Left lung (tissue), 10 donors: ENCODE data around the gene NT5C1A. TPM values are rescaled to one million over a fixed set of nuclear protein-coding genes. Genes with fewer than 3 reads are reported as not detected.

Source experiments
- ATAC-seq: fragments of 200-7000 bp; cut with Tn5 transposase; one replicate; pipeline ENCODE4 v1.9.1; 2020; ENCODE audit warnings: moderate library complexity
- DNase-seq, 4 donors: peaks; one replicate each; pipeline ENCODE4 v3.0.0-alpha.2; 2013 to 2020
- H3K27ac ChIP-seq, 2 donors: fragments of 200-600 bp; sonication (generic) in 1 of 2; one replicate each; pipeline versions ENCODE4 v1.5.0 to v1.8.0; 2020 to 2021
- H3K27me3 ChIP-seq, 2 donors: fragments of 200-600 bp; sonication (generic) in 1 of 2; one replicate each; pipeline versions ENCODE4 v1.5.0 to v1.8.0; 2020 to 2021
- H3K36me3 ChIP-seq, 2 donors: fragments of 200-600 bp; sonication (generic) in 1 of 2; one replicate each; pipeline versions ENCODE4 v1.5.0 to v1.8.0; 2020 to 2021
- H3K4me1 ChIP-seq, 2 donors: fragments of 200-600 bp; one replicate each; pipeline ENCODE4 v1.8.0; 2021
- H3K4me3 ChIP-seq, 2 donors: fragments of 200-600 bp; sonication (generic) in 1 of 2; one replicate each; pipeline versions ENCODE4 v1.5.0 to v1.8.0; 2020 to 2021; ENCODE audit warnings: mild to moderate bottlenecking in 1 of 2
- H3K9me3 ChIP-seq, 2 donors: fragments of 200-600 bp; sonication (generic) in 1 of 2; one replicate each; pipeline versions ENCODE4 v1.5.0 to v1.8.0; 2020 to 2021
- CTCF ChIP-seq, 2 donors: fragments of 200-600 bp; sonication (generic) in 1 of 2; IDR thresholded peaks; one replicate each; pipeline versions ENCODE4 v1.5.0 to v1.8.0; 2021; ENCODE audit warnings: antibody characterized with exemption in 2 of 2
- intact Hi-C, 2 donors: fragments of 100-400 bp; cut with DNase I; formaldehyde crosslinking; loops; one replicate each; pipeline versions ENCODE4 v1.11.2 to v1.14.2; 2022
- polyA plus RNA-seq, 6 donors: library from polyadenylated mRNA; unstranded; fragments of 120-200 nt; gene quantifications; one replicate each; pipeline ENCODE4 v1.2.1, GENCODE V29; 2013; ENCODE audit not compliant: insufficient read length in 6 of 6
- total RNA-seq, 2 donors: library from RNA; stranded (reverse); fragmentation: NEBNext Ultra II Directional; extraction: Animal tissue kit (Norgen Biotek cat#: 25700); gene quantifications; one replicate each; pipeline ENCODE4 v1.2.1, GENCODE V29; 2021
- donor health status: DM: no; HTN: yes; CAD: no.
- donor health status: DM: no; HTN: no; CAD: no.

Gene NT5C1A
- total and polyA plus RNA-seq, 8 donors: 0.21 to 8.9 (median 0.24) TPM; not detected in 3

DNA sequence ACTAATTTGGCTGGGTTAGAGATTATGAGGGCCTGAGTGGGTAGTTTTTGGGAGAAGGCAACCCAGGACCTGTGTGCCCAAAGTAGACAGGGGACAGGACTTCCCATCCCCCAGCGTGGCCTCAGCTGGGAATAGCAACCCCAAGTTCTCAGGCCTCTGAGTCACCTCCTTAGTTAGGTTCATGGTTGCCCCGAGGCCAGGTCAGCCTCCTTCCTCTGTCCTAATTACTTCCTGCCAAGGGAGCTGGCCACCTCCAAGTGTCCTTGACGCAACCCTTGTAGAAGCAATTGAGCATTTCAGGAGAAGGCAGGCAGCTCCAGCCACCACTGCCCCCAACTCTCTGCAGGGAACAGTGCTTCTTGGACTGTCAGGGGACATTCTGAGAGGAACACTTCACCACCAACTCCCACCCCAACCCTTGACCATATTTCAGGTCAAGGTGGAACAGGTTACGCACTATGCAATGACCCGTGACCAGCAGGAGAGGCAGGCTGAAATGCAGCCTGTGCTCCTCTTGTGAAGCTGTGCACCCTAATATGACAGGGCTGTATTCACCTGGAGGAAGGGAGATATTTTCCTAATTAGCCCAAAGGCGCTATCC, 5.1 kb upstream of the NT5C1A start:
- H3K9me3 ChIP-seq: no peaks in the 10 kb centered on the region
- intact Hi-C loops: no loop called here
- H3K36me3 ChIP-seq: no peaks in the 10 kb centered on the region
- peaks cover 6 to 27% of the 10 kb centered on the region in 2 donors for H3K27me3 ChIP-seq
- H3K4me3 ChIP-seq: no peak overlapping the region
- ATAC-seq (peak; percentile 82), DNase-seq (peak in 1 of 4 donors; percentile 75)
- no peak for TF ChIP-seq CTCF (IDR thresholded peaks at IDR 0.05)
- no peaks in the 10 kb centered on the region for H3K4me1 ChIP-seq
- no peak overlapping the region for H3K27ac ChIP-seq

DNA sequence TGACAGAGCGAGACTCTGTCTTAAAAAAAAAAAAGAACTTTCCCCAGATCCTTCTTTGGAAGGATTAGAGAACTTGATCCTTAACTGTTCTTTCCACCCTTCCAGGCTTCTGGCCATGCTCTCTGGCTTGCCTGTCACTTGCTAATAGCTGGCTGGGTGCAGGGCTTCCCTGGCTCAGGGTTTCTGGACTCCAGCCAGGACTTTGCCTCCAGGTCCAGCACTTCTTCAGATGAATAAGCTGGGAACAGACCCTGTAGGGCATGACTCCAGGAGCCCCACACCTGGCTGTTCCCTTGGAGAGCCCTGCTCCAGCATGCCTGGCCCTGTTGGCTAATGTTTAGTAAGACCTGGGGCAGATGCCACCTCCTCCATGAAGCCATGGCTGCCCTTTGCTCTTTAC, 3.3 kb upstream of the NT5C1A start:
- intact Hi-C loops: no loop called here
- Histone ChIP-seq H3K4me1 (peaks cover 7% of the 10 kb centered on the region in 2 donors), H3K36me3 (no peaks in the 10 kb centered on the region), H3K27me3 (peaks cover 21 to 28% of the 10 kb centered on the region in 2 donors), H3K27ac (no peak overlapping the region), H3K4me3 (no peak overlapping the region), H3K9me3 (no peaks in the 10 kb centered on the region)
- ATAC-seq (no peak), DNase-seq (no peak)
- no peak for TF ChIP-seq CTCF (IDR thresholded peaks at IDR 0.05)

- Histone ChIP-seq H3K4me1 (peaks cover 7% of the 10 kb centered on the region in 2 donors), H3K27ac (no peak overlapping the region), H3K27me3 (peaks cover 22 to 32% of the 10 kb centered on the region in 2 donors), H3K9me3 (no peaks in the 10 kb centered on the region), H3K36me3 (no peaks in the 10 kb centered on the region), H3K4me3 (no peak overlapping the region)
- no peak for TF ChIP-seq CTCF (IDR thresholded peaks at IDR 0.05)
- ATAC-seq: peak; percentile 51
- intact Hi-C loops: no loop called here
- DNase-seq: no peak
Observed at GRCh38 chr1:39673215-39673614, 1.3 kb upstream of the NT5C1A start.

DNA sequence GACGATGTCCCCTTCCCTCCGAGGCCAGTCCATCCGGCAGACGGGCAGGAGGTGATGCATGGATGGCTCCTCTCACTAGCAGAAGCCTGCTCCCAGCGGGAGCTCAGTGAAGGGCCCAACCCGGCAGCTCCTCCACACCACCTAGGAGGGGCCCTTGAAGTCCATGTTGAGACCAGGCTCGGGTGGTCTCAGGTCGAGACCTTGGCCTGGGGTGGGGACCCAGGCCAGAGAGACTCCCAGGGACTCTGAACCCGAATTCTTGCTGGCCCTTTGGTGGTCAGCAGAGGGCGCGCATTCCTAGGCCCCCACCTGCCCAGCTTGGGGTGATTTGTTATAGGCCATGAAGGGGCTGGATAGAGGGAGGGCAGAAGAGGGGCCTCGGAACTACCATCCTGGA, 642 bp upstream of the NT5C1A start:
- TF ChIP-seq CTCF (IDR thresholded peaks at IDR 0.05): no peak
- DNase-seq (no peak), ATAC-seq (peak; percentile 11)
- no peaks in the 10 kb centered on the region for H3K9me3 ChIP-seq
- intact Hi-C loops: no loop called here
- peaks cover 7% of the 10 kb centered on the region in 2 donors for H3K4me1 ChIP-seq
- no peak overlapping the region for H3K4me3 ChIP-seq
- no peaks in the 10 kb centered on the region for H3K36me3 ChIP-seq
- peaks cover 22 to 32% of the 10 kb centered on the region in 2 donors for H3K27me3 ChIP-seq
- H3K27ac ChIP-seq: no peak overlapping the region

GRCh38 chr1:39671433-39671792, 494 bp downstream of the NT5C1A start:
- no peak for TF ChIP-seq CTCF (IDR thresholded peaks at IDR 0.05)
- peak; percentile 54 for ATAC-seq
- H3K27ac ChIP-seq: no peak overlapping the region
- no peaks in the 10 kb centered on the region for H3K9me3 ChIP-seq
- peaks cover 22 to 32% of the 10 kb centered on the region in 2 donors for H3K27me3 ChIP-seq
- no peaks in the 10 kb centered on the region for H3K36me3 ChIP-seq
- intact Hi-C loops: no loop called here
- peak in 1 of 4 donors; percentile 40 for DNase-seq
- peaks cover 7% of the 10 kb centered on the region in 2 donors for H3K4me1 ChIP-seq
- peak overlapping the region; percentile 19 to 27 for H3K4me3 ChIP-seq
